HAP-1 (cell line): ENCODE measurements around the gene SRPRB.

ENCODE experiments used
- DNase-seq, 2 experiments: peaks; one replicate each; pipeline ENCODE4 v3.0.0-alpha.2; 2016 to 2020; ENCODE audit warnings: low spot score in 2 of 2
- H3K27me3 ChIP-seq: fragments of 250-450 bp; sonication (Bioruptor Pico); 2 replicates; pipeline ENCODE4 v1.5.1; 2020; ENCODE audit warnings: low read depth, mild to moderate bottlenecking, moderate library complexity
- H3K36me3 ChIP-seq: fragments of 250-450 bp; sonication (Bioruptor Pico); replicated peaks from 2 replicates; pipeline ENCODE4 v1.5.1; 2020; ENCODE audit warnings: mild to moderate bottlenecking
- H3K4me1 ChIP-seq: fragments of 250-450 bp; sonication (Bioruptor Pico); 2 replicates; pipeline ENCODE4 v1.5.1; 2020; ENCODE audit warnings: mild to moderate bottlenecking
- H3K4me3 ChIP-seq: fragments of 250-450 bp; sonication (Bioruptor Pico); 2 replicates; pipeline ENCODE4 v1.5.1; 2020; ENCODE audit warnings: mild to moderate bottlenecking, moderate library complexity
- H3K9me3 ChIP-seq: fragments of 250-450 bp; sonication (Bioruptor Pico); 2 replicates; pipeline ENCODE4 v1.5.1; 2020; ENCODE audit warnings: mild to moderate bottlenecking, moderate library complexity
- in situ Hi-C: fragments of 300-500 bp; cut with MboI; formaldehyde crosslinking; loops from 3 replicates; pipeline ENCODE4 v1.14.3; 2020; ENCODE audit warnings: low sequenced_read_pairs, inconsistent platforms, mixed read lengths

SRPRB gene

DNA sequence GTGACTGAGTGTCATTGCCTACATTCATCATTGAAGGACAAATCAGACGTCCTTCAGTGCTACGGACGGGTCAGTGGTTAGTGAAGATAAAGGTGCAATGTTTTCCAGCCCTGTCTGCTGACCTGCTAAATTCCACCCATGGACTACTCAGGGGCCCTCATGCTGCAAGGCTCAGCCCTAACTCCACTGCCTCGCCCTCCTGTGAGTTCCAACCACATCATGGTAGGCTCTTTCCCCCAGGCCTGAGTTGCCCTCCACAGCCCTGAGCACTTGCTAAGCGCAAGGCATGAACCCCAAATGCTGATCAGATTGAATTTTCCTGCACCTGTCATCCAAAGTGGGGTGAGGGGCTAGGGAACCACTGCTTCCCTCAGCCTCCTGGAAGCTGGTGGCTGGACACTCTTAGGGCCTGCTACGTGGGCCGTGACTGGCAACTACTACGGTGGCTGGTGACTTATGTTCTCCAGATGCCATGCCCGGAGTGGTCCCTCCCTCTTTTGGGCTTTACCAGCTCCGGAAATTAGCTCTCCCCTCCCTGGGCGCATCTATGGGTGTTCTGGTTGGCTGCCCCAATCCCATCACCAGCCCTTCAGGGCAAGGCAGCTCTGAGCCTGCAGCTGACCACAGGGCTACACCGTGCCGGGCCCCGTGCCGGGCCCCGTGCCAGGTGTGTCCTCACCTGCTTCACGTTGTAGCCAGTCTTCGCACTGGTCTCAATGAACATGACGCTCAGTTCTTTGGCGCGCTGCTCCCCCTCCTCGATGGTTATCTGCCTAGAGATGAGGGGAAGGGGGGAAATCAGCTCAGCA lies 32.1 kb downstream of the SRPRB start:
- no peak for DNase-seq
- Histone ChIP-seq H3K9me3 (no peaks in the 10 kb centered on the region), H3K4me1 (no peaks in the 10 kb centered on the region), H3K36me3 (no peaks in the 10 kb centered on the region), H3K27me3 (no peaks in the 10 kb centered on the region), H3K4me3 (no peak overlapping the region)
- in situ Hi-C loops = no loop called here

DNA sequence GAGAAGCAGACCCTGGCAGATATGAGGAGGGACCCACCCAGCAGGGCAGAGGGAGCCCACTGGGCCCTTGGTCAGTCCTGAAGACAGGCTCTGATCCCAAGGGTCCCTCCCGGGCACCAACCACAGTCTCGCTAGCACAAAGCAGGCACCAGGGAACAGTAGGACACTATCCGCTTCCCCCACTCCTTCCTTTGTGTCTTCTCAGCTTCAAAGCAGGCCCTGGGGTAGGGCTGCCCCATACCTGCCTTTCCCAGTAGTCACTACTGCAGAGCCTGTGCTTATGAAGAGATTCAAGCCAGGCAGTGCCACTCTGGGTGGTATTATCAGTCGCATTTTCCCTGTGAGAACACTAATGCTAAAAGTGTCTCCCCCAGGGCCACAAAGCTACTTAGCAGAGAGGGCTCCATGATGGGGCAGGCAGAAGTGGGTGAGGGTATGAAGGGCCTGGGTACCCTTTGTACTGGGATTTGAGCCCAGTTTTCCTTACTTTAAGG lies 32.7 kb downstream of the SRPRB start:
- DNase-seq = no peak
- no peaks in the 10 kb centered on the region for H3K9me3 ChIP-seq
- no peak overlapping the region for H3K4me3 ChIP-seq
- H3K27me3 ChIP-seq = no peaks in the 10 kb centered on the region
- H3K36me3 ChIP-seq = no peaks in the 10 kb centered on the region
- in situ Hi-C loops = no loop called here
- H3K4me1 ChIP-seq = no peaks in the 10 kb centered on the region

DNA sequence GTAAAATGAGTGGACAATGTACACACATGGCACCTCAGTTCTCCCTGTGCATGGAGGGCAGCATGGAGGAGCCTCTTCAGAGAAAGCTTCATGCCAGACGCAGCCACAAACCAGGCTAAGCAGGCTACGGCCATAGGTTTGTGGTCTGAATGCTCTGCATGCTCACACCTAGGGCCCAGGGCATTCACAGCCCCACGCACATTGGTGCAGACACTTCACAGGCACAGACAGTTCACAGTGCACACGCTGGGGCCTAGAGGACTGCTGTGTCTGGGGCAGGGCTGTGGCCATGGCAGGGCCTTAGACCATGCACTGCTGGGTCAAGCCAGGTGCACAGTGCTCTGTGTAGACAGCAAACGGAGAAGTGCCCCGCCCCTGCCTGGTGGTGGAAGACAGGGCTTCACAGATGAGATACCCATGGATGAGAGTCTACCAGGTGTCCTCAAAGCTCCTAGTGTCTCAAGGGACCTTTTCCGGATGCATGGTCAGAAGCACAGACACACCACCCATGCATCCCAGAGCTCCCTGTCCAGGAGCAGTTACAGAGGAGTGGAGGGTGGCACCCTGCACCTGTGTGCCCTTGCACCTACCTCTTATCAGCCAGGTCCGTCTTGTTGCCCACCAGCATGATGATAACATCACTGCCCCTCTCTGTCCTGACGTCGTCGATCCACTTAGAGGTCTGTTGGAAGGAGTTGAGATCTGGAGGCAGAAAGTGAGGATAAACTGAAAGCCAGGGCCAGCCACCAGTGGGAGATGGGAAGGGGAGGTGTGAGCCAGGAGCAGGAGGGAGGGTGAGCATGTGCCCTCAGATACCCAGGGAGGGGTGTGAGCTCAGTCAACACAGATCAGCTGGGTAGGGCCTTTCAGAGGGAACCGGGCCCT lies 33.5 kb downstream of the SRPRB start:
- no peaks in the 10 kb centered on the region for H3K27me3 ChIP-seq
- no peaks in the 10 kb centered on the region for H3K36me3 ChIP-seq
- no peaks in the 10 kb centered on the region for H3K4me1 ChIP-seq
- in situ Hi-C loops = no loop called here
- no peaks in the 10 kb centered on the region for H3K9me3 ChIP-seq
- DNase-seq = no peak
- no peak overlapping the region for H3K4me3 ChIP-seq

- H3K27me3 ChIP-seq = no peaks in the 10 kb centered on the region
- no peaks in the 10 kb centered on the region for H3K4me1 ChIP-seq
- no peaks in the 10 kb centered on the region for H3K36me3 ChIP-seq
- DNase-seq = no peak
- H3K9me3 ChIP-seq = no peaks in the 10 kb centered on the region
- in situ Hi-C loops = no loop called here
- H3K4me3 ChIP-seq = no peak overlapping the region
These were observed 34.6 kb downstream of the SRPRB start for GRCh38 chr3:133840055-133840737.

DNA sequence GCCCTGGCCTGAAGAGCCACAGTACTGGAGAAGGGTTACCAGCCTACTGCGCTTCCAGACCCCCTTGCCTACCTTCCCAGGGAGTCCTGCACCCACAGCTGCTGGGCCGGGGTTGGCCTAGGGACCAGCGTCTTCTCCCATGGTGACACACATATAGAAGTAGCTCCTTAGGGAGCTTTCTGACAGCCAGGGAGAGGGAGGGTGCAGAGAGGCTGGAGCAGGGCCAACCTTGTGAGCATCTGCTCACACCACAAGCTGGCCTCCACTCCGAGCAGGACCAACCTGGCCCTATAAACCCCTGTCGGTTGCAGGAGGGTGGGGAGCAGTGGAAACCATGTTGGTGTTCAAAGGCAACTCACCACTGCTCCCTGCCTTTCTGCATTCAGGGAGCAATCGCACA lies 35.2 kb downstream of the SRPRB start:
- H3K4me3 ChIP-seq = no peak overlapping the region
- no peaks in the 10 kb centered on the region for H3K9me3 ChIP-seq
- no peaks in the 10 kb centered on the region for H3K4me1 ChIP-seq
- H3K27me3 ChIP-seq = no peaks in the 10 kb centered on the region
- in situ Hi-C loops = no loop called here
- no peaks in the 10 kb centered on the region for H3K36me3 ChIP-seq
- DNase-seq = no peak

DNA sequence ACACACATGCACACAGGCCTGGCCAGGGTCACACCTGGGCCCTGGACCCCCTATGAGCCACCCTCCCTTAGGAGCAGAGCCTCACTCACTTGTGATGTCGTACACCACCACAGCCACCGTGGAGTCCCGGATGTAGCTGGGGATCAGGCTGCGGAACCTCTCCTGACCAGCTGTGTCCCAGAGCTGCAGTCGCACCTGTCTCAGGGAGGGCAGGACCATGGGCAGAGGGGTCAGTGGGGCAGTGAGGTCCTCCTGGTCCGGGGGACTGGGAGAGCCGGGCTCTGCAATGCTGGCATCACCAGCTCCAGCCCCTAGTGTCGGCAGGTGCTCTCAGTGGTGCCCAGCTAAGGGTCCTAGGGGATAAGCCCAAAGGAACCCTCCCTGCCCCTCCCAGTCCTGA lies 35.6 kb downstream of the SRPRB start:
- in situ Hi-C loops = no loop called here
- no peak for DNase-seq
- H3K27me3 ChIP-seq = no peaks in the 10 kb centered on the region
- no peaks in the 10 kb centered on the region for H3K4me1 ChIP-seq
- H3K4me3 ChIP-seq = no peak overlapping the region
- H3K9me3 ChIP-seq = no peaks in the 10 kb centered on the region
- H3K36me3 ChIP-seq = no peaks in the 10 kb centered on the region

DNA sequence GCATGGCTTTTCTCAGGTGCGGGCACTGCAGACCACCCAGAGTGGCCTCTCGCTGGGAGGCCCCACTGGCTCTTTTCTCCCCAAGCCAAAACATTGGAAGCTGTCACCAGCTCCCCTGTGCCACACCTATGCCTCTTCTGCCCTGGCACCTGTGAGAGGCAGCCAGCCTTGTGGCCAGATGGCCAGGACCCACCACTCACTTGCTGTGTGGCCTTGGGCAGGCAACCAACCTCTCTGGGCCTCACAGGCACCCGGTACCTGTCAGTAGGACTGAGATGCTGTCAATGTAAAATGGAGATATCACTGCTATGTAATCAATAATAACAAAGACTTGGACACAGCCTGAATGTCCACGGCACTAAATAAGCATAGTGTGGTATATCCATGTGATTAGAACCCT lies 36.5 kb downstream of the SRPRB start:
- Histone ChIP-seq H3K36me3 (no peaks in the 10 kb centered on the region), H3K9me3 (no peaks in the 10 kb centered on the region), H3K4me1 (no peaks in the 10 kb centered on the region), H3K4me3 (no peak overlapping the region), H3K27me3 (no peaks in the 10 kb centered on the region)
- in situ Hi-C loops = no loop called here
- DNase-seq = no peak

- Histone ChIP-seq H3K9me3 (no peaks in the 10 kb centered on the region), H3K27me3 (no peaks in the 10 kb centered on the region), H3K36me3 (no peaks in the 10 kb centered on the region), H3K4me1 (no peaks in the 10 kb centered on the region), H3K4me3 (no peak overlapping the region)
- in situ Hi-C loops = no loop called here
- no peak for DNase-seq
These were observed 38.0 kb downstream of the SRPRB start for GRCh38 chr3:133843634-133844033.

GRCh38 chr3:133845127-133845526 lies 39.5 kb downstream of the SRPRB start:
- no peaks in the 10 kb centered on the region for H3K27me3 ChIP-seq
- peak in 1 of 2 experiments; percentile 29 for DNase-seq
- no peaks in the 10 kb centered on the region for H3K9me3 ChIP-seq
- H3K4me1 ChIP-seq = no peaks in the 10 kb centered on the region
- in situ Hi-C loops = no loop called here
- no peak overlapping the region for H3K4me3 ChIP-seq
- H3K36me3 ChIP-seq = no peaks in the 10 kb centered on the region

DNA sequence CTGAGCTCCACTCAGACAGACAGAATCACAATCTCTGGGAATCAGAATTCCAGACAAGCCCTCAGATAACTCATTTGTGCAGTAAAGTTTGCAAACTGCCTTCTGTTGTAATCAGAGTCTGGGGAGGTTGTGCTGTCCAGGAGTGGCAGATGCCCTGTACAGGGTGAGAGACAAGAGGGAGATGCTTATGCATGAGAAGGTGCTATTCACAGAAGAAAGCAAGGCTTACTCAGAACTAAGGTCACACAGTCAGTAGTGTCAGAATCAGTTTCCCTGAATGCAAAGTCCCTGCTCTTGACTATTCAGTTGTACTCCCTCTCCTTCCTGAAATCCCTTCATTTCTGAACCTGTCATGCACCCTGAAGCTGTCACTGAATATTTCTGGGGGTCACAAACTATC lies 43.7 kb downstream of the SRPRB start:
- Histone ChIP-seq H3K9me3 (no peaks in the 10 kb centered on the region), H3K27me3 (no peaks in the 10 kb centered on the region), H3K4me1 (no peaks in the 10 kb centered on the region), H3K4me3 (no peak overlapping the region), H3K36me3 (no peaks in the 10 kb centered on the region)
- no peak for DNase-seq
- in situ Hi-C loops = no loop called here

GRCh38 chr3:133850034-133850433 lies 44.4 kb downstream of the SRPRB start:
- H3K9me3 ChIP-seq = no peaks in the 10 kb centered on the region
- H3K4me3 ChIP-seq = no peak overlapping the region
- no peak for DNase-seq
- H3K4me1 ChIP-seq = no peaks in the 10 kb centered on the region
- no peaks in the 10 kb centered on the region for H3K27me3 ChIP-seq
- in situ Hi-C loops = no loop called here
- H3K36me3 ChIP-seq = no peaks in the 10 kb centered on the region

DNA sequence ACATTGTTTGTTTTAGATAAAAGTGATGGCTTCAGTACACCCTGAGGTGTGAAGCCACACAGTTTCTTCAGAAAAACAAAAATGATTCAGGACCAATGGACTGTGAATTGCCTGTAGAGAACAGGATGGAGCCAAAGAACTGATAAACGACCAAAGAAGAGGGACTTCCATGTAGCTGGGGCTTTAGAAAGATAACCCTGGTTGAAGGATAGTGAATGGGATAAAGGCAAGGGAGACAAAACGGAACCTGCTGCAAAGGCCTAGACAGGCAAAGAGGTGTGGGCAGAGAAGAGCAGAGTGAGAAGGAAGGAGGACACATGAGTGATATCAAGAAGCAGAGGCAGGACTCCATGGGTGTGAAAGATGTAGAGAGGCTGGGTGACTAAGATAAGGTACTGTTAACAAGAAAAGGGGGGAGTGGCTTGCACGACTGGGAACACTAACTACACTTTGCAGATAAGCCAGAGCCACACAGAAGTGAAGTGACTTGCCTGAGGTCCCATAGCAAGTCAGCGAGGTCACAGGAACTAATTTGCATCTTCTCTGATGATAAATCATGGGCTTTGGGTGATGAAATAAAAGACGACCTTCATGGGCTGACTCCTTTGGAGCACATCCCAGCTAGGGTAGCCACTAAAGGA lies 45.8 kb downstream of the SRPRB start:
- no peaks in the 10 kb centered on the region for H3K36me3 ChIP-seq
- no peaks in the 10 kb centered on the region for H3K4me1 ChIP-seq
- in situ Hi-C loops = no loop called here
- H3K4me3 ChIP-seq = no peak overlapping the region
- DNase-seq = no peak
- H3K9me3 ChIP-seq = no peaks in the 10 kb centered on the region
- H3K27me3 ChIP-seq = no peaks in the 10 kb centered on the region

GRCh38 chr3:133851931-133852330 lies 46.3 kb downstream of the SRPRB start:
- H3K4me1 ChIP-seq = no peaks in the 10 kb centered on the region
- no peaks in the 10 kb centered on the region for H3K27me3 ChIP-seq
- no peak for DNase-seq
- H3K36me3 ChIP-seq = no peaks in the 10 kb centered on the region
- H3K9me3 ChIP-seq = no peaks in the 10 kb centered on the region
- no peak overlapping the region for H3K4me3 ChIP-seq
- in situ Hi-C loops = no loop called here
